ENCODE measurements around the gene ATR. TPM values are rescaled to one million over a fixed set of nuclear protein-coding genes. Genes with fewer than 3 reads are reported as not detected.

The ATR gene
- total and polyA plus RNA-seq, 10 of the 15 experiments (the other 5 are each of a cell fraction or from before 2014, with no cell fraction given), result 21.0 to 41.5 (median 30.1) TPM

DNA sequence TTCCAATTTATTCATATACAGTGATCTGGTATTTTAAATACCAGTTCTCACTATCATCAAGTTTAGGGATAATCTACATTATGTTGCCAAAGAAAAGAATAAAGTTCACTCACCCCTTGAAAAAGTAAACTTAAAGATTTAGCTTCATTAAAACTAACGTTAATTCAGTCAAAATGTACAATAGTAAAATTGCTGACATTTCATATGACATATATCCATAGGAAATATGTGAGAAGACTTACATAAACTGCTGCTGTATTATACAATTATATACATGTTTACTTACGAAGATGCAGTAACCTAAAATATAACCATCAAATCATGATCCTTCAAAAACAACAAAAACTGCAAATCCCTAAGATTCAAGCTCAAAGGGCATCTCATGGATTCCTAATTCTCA is 44.0 kb downstream of the ATR start (continued):
- no peak for TF ChIP-seq NBN (IDR thresholded peaks at IDR 0.05)
- TF ChIP-seq, protein P1, sequence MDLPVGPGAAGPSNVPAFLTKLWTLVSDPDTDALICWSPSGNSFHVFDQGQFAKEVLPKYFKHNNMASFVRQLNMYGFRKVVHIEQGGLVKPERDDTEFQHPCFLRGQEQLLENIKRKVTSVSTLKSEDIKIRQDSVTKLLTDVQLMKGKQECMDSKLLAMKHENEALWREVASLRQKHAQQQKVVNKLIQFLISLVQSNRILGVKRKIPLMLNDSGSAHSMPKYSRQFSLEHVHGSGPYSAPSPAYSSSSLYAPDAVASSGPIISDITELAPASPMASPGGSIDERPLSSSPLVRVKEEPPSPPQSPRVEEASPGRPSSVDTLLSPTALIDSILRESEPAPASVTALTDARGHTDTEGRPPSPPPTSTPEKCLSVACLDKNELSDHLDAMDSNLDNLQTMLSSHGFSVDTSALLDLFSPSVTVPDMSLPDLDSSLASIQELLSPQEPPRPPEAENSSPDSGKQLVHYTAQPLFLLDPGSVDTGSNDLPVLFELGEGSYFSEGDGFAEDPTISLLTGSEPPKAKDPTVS (IDR thresholded peaks at IDR 0.05; ENCODE audit: low read depth, low read length), result no peak
- TF ChIP-seq RAD21 (IDR thresholded peaks at IDR 0.05; ENCODE audit: insufficient read depth, low read depth, low read length), result no peak

DNA sequence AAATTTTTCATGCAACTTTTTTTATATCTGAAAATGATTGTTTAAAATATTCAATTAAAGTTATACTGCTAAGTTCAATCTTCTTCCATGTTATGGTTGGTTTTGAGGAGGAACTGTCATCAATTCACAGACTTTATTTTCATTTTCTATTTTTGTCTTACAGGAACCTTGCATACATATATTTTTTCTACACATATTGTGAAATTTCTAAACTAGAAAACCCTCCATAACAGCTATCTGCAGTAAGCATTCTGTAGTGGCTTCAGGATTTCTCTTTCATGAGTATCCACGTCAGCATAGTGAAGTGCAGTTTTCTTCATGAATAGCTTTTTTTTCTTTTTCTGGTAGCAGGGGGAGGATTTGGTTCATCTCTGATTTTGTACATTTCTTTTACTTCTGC is 48.2 kb downstream of the ATR start:
- WGBS (ENCODE audit: insufficient coverage, insufficient replicate concordance, low lambda C conversion rate, missing lambda C conversion rate), result 88% methylated on average over 1 of the region's 1 CpG
- ChIA-PET CTCF (no interaction called here), POLR2A (no interaction called here), SMC1A (ENCODE audit: uncharacterized antibody, unreplicated experiment) (interaction anchor here (1.2 kb wide), 1 partner anchor 61 kb away, joined by 3 read pairs; no protein-coding TSS in a partner anchor), RAD21 (ENCODE audit: unreplicated experiment) (no interaction called here)
- Histone ChIP-seq H2AFZ (ENCODE audit: control insufficient read depth, low read depth, low read length) (no peak overlapping the region), H3K9me3 (replicated peaks; ENCODE audit: control insufficient read depth, insufficient read depth, low read length) (no peaks in the 10 kb centered on the region), H3K36me3 (ENCODE audit: control insufficient read depth in 2 of 2, insufficient read depth in 2 of 2, low read length in 1 of 2) (peaks cover 0 to 10% of the 10 kb centered on the region in 2 experiments; a peak in 2 of 4 replicates), H3K79me2 (ENCODE audit: control insufficient read depth, insufficient read depth, low read length) (no peaks in the 10 kb centered on the region), H3K27me3 (replicated peaks in 1 of 2; ENCODE audit: control insufficient read depth in 2 of 2, insufficient read depth in 2 of 2, low read length in 1 of 2) (no peaks in the 10 kb centered on the region), H3K9ac (ENCODE audit: control insufficient read depth, insufficient read depth, low read length) (no peak overlapping the region), H4K20me1 (ENCODE audit: control insufficient read depth, insufficient read depth) (no peaks in the 10 kb centered on the region), H3K4me1 (ENCODE audit: control insufficient read depth, insufficient read depth, low read length) (no peaks in the 10 kb centered on the region), H3K27ac (ENCODE audit: control insufficient read depth, insufficient read depth) (no peak overlapping the region), H3K4me3 (no peak overlapping the region), H3K4me2 (ENCODE audit: control insufficient read depth, insufficient read depth) (no peak overlapping the region)
- in situ Hi-C loops (cut with MboI), result no loop called here
- intact Hi-C loops (cut with micrococcal nuclease; ENCODE audit: unreplicated experiment), result no loop called here
- ATAC-seq (no peak), FAIRE-seq (no peak), DNase-seq (ENCODE audit: low read depth, low spot score) (no peak)
- BruUV-seq (replicated peaks), result no TSS peak
- TF ChIP-seq GABPA (IDR thresholded peaks at IDR 0.05; ENCODE audit: low read depth), result no peak
- TF ChIP-seq, protein P2, sequence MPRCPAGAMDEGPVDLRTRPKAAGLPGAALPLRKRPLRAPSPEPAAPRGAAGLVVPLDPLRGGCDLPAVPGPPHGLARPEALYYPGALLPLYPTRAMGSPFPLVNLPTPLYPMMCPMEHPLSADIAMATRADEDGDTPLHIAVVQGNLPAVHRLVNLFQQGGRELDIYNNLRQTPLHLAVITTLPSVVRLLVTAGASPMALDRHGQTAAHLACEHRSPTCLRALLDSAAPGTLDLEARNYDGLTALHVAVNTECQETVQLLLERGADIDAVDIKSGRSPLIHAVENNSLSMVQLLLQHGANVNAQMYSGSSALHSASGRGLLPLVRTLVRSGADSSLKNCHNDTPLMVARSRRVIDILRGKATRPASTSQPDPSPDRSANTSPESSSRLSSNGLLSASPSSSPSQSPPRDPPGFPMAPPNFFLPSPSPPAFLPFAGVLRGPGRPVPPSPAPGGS (IDR thresholded peaks at IDR 0.05; ENCODE audit: borderline replicate concordance, insufficient read depth, low read depth, low read length, poor library complexity, severe bottlenecking), result no peak
- no peak for TF ChIP-seq CREM (IDR thresholded peaks at IDR 0.05; ENCODE audit: low read depth)
- no peak for TF ChIP-seq SIX5 (IDR thresholded peaks at IDR 0.05; ENCODE audit: low read depth, low read length, severe bottlenecking)
- no peak for TF ChIP-seq NBN (IDR thresholded peaks at IDR 0.05)
- TF ChIP-seq, protein P3, sequence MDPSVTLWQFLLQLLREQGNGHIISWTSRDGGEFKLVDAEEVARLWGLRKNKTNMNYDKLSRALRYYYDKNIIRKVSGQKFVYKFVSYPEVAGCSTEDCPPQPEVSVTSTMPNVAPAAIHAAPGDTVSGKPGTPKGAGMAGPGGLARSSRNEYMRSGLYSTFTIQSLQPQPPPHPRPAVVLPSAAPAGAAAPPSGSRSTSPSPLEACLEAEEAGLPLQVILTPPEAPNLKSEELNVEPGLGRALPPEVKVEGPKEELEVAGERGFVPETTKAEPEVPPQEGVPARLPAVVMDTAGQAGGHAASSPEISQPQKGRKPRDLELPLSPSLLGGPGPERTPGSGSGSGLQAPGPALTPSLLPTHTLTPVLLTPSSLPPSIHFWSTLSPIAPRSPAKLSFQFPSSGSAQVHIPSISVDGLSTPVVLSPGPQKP (IDR thresholded peaks at IDR 0.05; ENCODE audit: low read depth, low read length), result no peak
- TF ChIP-seq NFXL1 (IDR thresholded peaks at IDR 0.05; ENCODE audit: borderline replicate concordance), result no peak
- TF ChIP-seq SIN3A (IDR thresholded peaks at IDR 0.05; ENCODE audit: low read depth, low read length), result no peak
- no peak for TF ChIP-seq ETV6 (conservative IDR thresholded peaks at IDR 0.05 in 1 of 2, IDR thresholded peaks at IDR 0.05 in 1 of 2; ENCODE audit: borderline replicate concordance in 1 of 2, low read depth in 1 of 2)
- TF ChIP-seq PAX8 (IDR thresholded peaks at IDR 0.05), result no peak
- no peak for TF ChIP-seq POLR2AphosphoS5 (IDR thresholded peaks at IDR 0.05; ENCODE audit: low read length)
- TF ChIP-seq, protein P4, sequence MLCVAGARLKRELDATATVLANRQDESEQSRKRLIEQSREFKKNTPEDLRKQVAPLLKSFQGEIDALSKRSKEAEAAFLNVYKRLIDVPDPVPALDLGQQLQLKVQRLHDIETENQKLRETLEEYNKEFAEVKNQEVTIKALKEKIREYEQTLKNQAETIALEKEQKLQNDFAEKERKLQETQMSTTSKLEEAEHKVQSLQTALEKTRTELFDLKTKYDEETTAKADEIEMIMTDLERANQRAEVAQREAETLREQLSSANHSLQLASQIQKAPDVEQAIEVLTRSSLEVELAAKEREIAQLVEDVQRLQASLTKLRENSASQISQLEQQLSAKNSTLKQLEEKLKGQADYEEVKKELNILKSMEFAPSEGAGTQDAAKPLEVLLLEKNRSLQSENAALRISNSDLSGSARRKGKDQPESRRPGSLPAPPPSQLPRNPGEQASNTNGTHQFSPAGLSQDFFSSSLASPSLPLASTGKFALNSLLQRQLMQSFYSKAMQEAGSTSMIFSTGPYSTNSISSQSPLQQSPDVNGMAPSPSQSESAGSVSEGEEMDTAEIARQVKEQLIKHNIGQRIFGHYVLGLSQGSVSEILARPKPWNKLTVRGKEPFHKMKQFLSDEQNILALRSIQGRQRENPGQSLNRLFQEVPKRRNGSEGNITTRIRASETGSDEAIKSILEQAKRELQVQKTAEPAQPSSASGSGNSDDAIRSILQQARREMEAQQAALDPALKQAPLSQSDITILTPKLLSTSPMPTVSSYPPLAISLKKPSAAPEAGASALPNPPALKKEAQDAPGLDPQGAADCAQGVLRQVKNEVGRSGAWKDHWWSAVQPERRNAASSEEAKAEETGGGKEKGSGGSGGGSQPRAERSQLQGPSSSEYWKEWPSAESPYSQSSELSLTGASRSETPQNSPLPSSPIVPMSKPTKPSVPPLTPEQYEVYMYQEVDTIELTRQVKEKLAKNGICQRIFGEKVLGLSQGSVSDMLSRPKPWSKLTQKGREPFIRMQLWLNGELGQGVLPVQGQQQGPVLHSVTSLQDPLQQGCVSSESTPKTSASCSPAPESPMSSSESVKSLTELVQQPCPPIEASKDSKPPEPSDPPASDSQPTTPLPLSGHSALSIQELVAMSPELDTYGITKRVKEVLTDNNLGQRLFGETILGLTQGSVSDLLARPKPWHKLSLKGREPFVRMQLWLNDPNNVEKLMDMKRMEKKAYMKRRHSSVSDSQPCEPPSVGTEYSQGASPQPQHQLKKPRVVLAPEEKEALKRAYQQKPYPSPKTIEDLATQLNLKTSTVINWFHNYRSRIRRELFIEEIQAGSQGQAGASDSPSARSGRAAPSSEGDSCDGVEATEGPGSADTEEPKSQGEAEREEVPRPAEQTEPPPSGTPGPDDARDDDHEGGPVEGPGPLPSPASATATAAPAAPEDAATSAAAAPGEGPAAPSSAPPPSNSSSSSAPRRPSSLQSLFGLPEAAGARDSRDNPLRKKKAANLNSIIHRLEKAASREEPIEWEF (IDR thresholded peaks at IDR 0.05; ENCODE audit: insufficient replicate concordance, low read depth, low read length), result no peak
